Endothelial cell of umbilical vein (primary cell): ENCODE results near the gene PLCXD1. TPM values are rescaled to one million over a fixed set of nuclear protein-coding genes. Genes with fewer than 3 reads are reported as not detected.
A peak's percentile ranks its signal among the peaks of the same experiment; 100 is the strongest.

Experiments
- BruUV-seq: library from RNA; stranded (reverse); fragments of 400-500 nt; replicated peaks from 2 replicates; lab custom pipeline; 2021; lab: Mats Ljungman, UMichigan
- CTCF ChIA-PET: fragments of 300-600, 350-600 bp; sonication (Branson Sonifier 250); formaldehyde crosslinking; loops from one replicate; lab custom pipeline; 2021; ENCODE audit warnings: antibody characterized with exemption, inconsistent platforms; lab: Charles Lee
- POLR2A ChIA-PET: fragments of 300-600, 350-600 bp; sonication (Branson Sonifier 250); formaldehyde crosslinking; loops from one replicate; lab custom pipeline; 2021; ENCODE audit warnings: antibody characterized with exemption, inconsistent platforms; lab: Charles Lee
- DNase-seq: peaks from one replicate; pipeline ENCODE4 v3.0.0-alpha.2; 2011; ENCODE audit warnings: low read depth, low spot score
- FAIRE-seq: peaks from 2 replicates; lab custom pipeline; 2011; peaks lifted over from hg19 to GRCh38; lab: Jason Lieb, UNC
- H2AFZ ChIP-seq: 2 replicates; pipeline ENCODE4 v1.6.0; 2012; ENCODE audit warnings: low read depth, low read length, control low read depth, inconsistent platforms
- H3K27ac ChIP-seq: 2 replicates; pipeline ENCODE4 v1.5.1; 2011; ENCODE audit warnings: low read depth, mild to moderate bottlenecking, control low read depth, low read length, moderate library complexity; ENCODE audit not compliant: insufficient read depth
- H3K27me3 ChIP-seq, 2 experiments: 2 replicates each; pipeline versions ENCODE4 v1.6.0 to v1.6.1; 2011; ENCODE audit warnings: low read length in 2 of 2, mixed read lengths in 1 of 2; ENCODE audit not compliant: control insufficient read depth in 2 of 2, insufficient read depth in 2 of 2
- H3K36me3 ChIP-seq, 2 experiments: 2 replicates in 1 of 2; 3 replicates in 1 of 2; pipeline ENCODE4 v1.5.1; 2011; ENCODE audit warnings: low read length in 2 of 2, mild to moderate bottlenecking in 1 of 2, moderate library complexity in 1 of 2; ENCODE audit not compliant: control insufficient read depth in 2 of 2, insufficient read depth in 2 of 2; ENCODE audit errors: extremely low read depth in 1 of 2
- H3K4me1 ChIP-seq: 3 replicates; pipeline ENCODE4 v1.5.1; 2011; ENCODE audit warnings: mild to moderate bottlenecking, low read length; ENCODE audit not compliant: control insufficient read depth, insufficient read depth; ENCODE audit errors: extremely low read depth
- H3K4me2 ChIP-seq: 2 replicates; pipeline ENCODE4 v1.6.1; 2011; ENCODE audit warnings: low read length, control low read depth, mixed read lengths; ENCODE audit not compliant: insufficient read depth
- H3K4me3 ChIP-seq, 3 experiments: fragments of 200-600 bp in 1 of 3; sonication (generic), shearing (Covaris generic) in 1 of 3; replicated peaks in 1 of 3; 2 replicates each; pipeline ENCODE4 v1.5.1; 2011 to 2016; ENCODE audit warnings: control low read depth in 3 of 3, low read length in 3 of 3, mild to moderate bottlenecking in 2 of 3, inconsistent platforms in 1 of 3, low read depth in 1 of 3, moderate library complexity in 1 of 3; ENCODE audit not compliant: insufficient read depth in 1 of 3
- H3K79me2 ChIP-seq: 2 replicates; pipeline ENCODE4 v1.6.0; 2012; ENCODE audit warnings: low read length, inconsistent platforms; ENCODE audit not compliant: control insufficient read depth, insufficient read depth
- H3K9ac ChIP-seq: replicated peaks from 2 replicates; pipeline ENCODE3; 2011; ENCODE audit warnings: low read length, control low read depth; ENCODE audit not compliant: insufficient read depth; ENCODE audit errors: extremely low read depth
- H3K9me1 ChIP-seq: replicated peaks from 3 replicates; pipeline ENCODE4 v1.6.0; 2011; ENCODE audit warnings: mild to moderate bottlenecking, low read length; ENCODE audit not compliant: control insufficient read depth, insufficient read depth; ENCODE audit errors: extremely low read depth
- H3K9me3 ChIP-seq: replicated peaks from 2 replicates; pipeline ENCODE4 v1.5.1; 2012; ENCODE audit warnings: low read length, inconsistent platforms; ENCODE audit not compliant: control insufficient read depth, insufficient read depth
- H4K20me1 ChIP-seq: replicated peaks from 2 replicates; pipeline ENCODE3; 2011; ENCODE audit warnings: mild to moderate bottlenecking, low read length; ENCODE audit not compliant: control insufficient read depth, insufficient read depth; ENCODE audit errors: extremely low read depth
- EZH2 ChIP-seq: IDR thresholded peaks from 2 replicates; pipeline ENCODE4 v1.6.1; 2012; ENCODE audit warnings: borderline replicate concordance, low read depth, mild to moderate bottlenecking, moderate library complexity, low read length, inconsistent platforms; ENCODE audit not compliant: severe bottlenecking
- JUN ChIP-seq: IDR thresholded peaks from 2 replicates; pipeline ENCODE4 v1.6.1; 2011; ENCODE audit warnings: borderline replicate concordance, low read depth; ENCODE audit not compliant: insufficient read length, insufficient read depth
- MAX ChIP-seq: IDR thresholded peaks from 2 replicates; pipeline ENCODE4 v1.6.1; 2011; ENCODE audit not compliant: insufficient read depth, insufficient read length
- MYC ChIP-seq: IDR thresholded peaks from one replicate; pipeline ENCODE4 v1.6.1; 2011; ENCODE audit warnings: mild to moderate bottlenecking, low read depth, low read length
- POLR2AphosphoS5 ChIP-seq: IDR thresholded peaks from 2 replicates; pipeline ENCODE4 v1.6.1; 2012; ENCODE audit warnings: low read depth, mild to moderate bottlenecking, control low read depth, low read length, moderate library complexity; ENCODE audit not compliant: insufficient read depth
- dilution Hi-C: fragments of 300-500 bp; cut with MboI; formaldehyde crosslinking; loops from one replicate; pipeline ENCODE4 v1.15.0; 2019; ENCODE audit warnings: low sequenced_read_pairs; ENCODE audit not compliant: extremely low pct_ligation_motif_present
- intact Hi-C: fragments of 100-400 bp; cut with micrococcal nuclease; formaldehyde crosslinking; loops from one replicate; pipeline ENCODE4 v1.10.0; 2022
- polyA plus RNA-seq, 4 experiments: library from polyadenylated mRNA; depleted of rRNA in 3 of 4; stranded (reverse) in 3 of 4; unstranded in 1 of 4; fragments of >200 nt; gene quantifications; 2 replicates each; pipeline versions ENCODE4 v1.2.1 to v1.2.3, GENCODE V29; 2011 to 2012; ENCODE audit warnings: missing spikeins in 1 of 4
- total RNA-seq: library from RNA; stranded (reverse); gene quantifications from 2 replicates; pipeline ENCODE4 v1.2.3, GENCODE V29; 2021

Gene PLCXD1
- total and polyA plus RNA-seq, 2 donors (not counting 3 experiments of a cell fraction or from before 2014, with no cell fraction given): 11.7 to 16.8 TPM

GRCh38 chrX:311156-312129 lies 30.3 kb downstream of the PLCXD1 start:
- Histone ChIP-seq H3K9me3 (no peaks in the 10 kb centered on the region), H2AFZ (no peak overlapping the region), H3K4me1 (no peaks in the 10 kb centered on the region), H3K27me3 (no peaks in the 10 kb centered on the region), H3K36me3 (peaks cover 15 to 31% of the 10 kb centered on the region in 2 experiments), H3K4me2 (no peak overlapping the region), H3K4me3 (no peak overlapping the region), H3K9me1 (no peaks in the 10 kb centered on the region), H3K9ac (no peak overlapping the region), H3K27ac (no peak overlapping the region), H4K20me1 (no peaks in the 10 kb centered on the region), H3K79me2 (peaks cover 4% of the 10 kb centered on the region)
- POLR2A ChIA-PET: no interaction called here
- CTCF ChIA-PET: no interaction called here
- TF ChIP-seq POLR2AphosphoS5 (no peak), MYC (no peak), MAX (no peak)
- dilution Hi-C loops: no loop called here
- FAIRE-seq (no peak), DNase-seq (no peak)
- BruUV-seq: TSS peak; percentile 12
- intact Hi-C loops: no loop called here

- H3K4me2 ChIP-seq: no peak overlapping the region
- dilution Hi-C loops (no loop called here), intact Hi-C loops (no loop called here)
- CTCF ChIA-PET: no interaction called here
- H3K9me3 ChIP-seq: no peaks in the 10 kb centered on the region
- H3K4me3 ChIP-seq: no peak overlapping the region
- TF ChIP-seq EZH2 (no peak), JUN (no peak)
- no peaks in the 10 kb centered on the region for H4K20me1 ChIP-seq
- H3K9me1 ChIP-seq: no peaks in the 10 kb centered on the region
- FAIRE-seq (no peak), DNase-seq (no peak)
- no peak overlapping the region for H3K27ac ChIP-seq
- H3K79me2 ChIP-seq: peaks cover 12% of the 10 kb centered on the region
- no peak overlapping the region for H2AFZ ChIP-seq
- no peak overlapping the region for H3K9ac ChIP-seq
- H3K27me3 ChIP-seq: no peaks in the 10 kb centered on the region
- H3K4me1 ChIP-seq: no peaks in the 10 kb centered on the region
- H3K36me3 ChIP-seq: peaks cover 7 to 22% of the 10 kb centered on the region in 2 experiments
- no TSS peak for BruUV-seq
- POLR2A ChIA-PET: no interaction called here
Measured at GRCh38 chrX:312621-313331, 31.6 kb downstream of the PLCXD1 start.
